K562 treated with DMSO at 1 percent for 24 hours (cell line): ENCODE data around the gene FADS6. TPM values are rescaled to one million over a fixed set of nuclear protein-coding genes. Genes with fewer than 3 reads are reported as not detected.

Source experiments
- total RNA-seq: library from RNA; unstranded; fragments of 300-600 nt; gene quantifications from 2 replicates; pipeline ENCODE4 v1.2.3, GENCODE V29; 2022; ENCODE audit warnings: low read depth; ENCODE audit not compliant: insufficient read depth

FADS6 gene, protein sequence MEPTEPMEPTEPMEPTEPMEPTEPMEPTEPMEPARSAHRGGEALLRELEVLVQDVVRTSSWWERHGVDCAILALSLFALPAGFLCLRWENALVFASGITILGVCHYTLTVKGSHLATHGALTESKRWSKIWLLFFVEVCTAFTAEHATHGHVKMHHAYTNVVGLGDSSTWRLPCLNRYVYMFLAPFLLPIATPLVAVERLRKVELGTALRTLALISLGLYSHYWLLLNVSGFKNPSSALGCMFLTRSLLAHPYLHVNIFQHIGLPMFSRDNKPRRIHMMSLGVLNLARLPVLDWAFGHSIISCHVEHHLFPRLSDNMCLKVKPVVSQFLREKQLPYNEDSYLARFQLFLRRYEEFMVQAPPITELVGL
- total RNA-seq: 0.13 and 0.63 TPM in 2 replicates

GRCh38 chr17:74892974-74893911 lies at the start of gene FADS6:
Gene FADS6, minus strand, starts transcription at chr17:74893633. Its CDS starts 38 bp downstream, at chr17:74893595.

DNA sequence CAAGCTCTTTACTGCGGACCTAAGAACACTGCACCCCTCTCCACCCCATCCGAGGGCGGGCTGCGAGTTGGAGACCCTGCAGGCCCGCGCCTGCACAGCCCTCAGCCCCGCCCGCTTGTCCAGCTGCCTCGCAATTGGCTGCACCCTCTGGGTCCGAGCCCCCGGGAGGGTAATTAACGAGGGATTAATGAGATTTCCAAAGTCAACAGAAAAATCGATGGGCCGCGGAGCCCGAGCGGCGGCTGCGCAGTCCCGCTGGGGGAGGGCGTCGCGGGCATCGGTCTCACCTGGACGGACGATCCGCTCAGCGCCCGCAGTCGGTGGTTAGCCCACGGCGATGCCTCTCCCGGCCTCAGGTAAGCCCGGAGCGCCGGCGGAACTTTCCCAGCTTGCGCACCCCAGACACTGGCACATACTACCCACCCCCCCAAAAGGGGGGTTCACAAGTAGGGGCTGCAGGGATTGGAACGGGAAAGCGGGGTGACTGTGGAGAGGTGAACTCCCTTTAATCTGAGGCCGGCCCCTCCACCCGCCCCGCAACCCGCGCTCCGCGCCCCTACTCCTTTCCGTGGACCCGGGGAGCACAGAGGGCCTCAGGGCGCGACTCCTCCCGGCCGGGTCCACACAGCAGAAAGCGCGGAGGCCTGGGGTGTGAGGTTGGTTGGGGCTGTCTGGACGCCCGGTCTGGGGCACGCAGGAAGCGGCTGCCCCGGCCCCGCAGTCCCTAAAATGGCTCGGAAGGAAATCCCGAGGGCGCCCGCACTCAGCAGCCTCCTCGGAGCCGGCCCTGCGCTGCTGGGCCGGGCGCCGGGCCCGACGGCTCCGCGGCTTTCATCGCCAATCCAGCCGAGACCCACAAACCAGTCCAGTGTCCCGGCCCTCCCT lies 42.4 kb upstream of the FADS6 start, which contains the start of gene OTOP3:
TSS of gene OTOP3 (plus strand) at position 314 of the 885 bp plus-strand sequence. CDS start at position 338, 24 bp downstream.

DNA sequence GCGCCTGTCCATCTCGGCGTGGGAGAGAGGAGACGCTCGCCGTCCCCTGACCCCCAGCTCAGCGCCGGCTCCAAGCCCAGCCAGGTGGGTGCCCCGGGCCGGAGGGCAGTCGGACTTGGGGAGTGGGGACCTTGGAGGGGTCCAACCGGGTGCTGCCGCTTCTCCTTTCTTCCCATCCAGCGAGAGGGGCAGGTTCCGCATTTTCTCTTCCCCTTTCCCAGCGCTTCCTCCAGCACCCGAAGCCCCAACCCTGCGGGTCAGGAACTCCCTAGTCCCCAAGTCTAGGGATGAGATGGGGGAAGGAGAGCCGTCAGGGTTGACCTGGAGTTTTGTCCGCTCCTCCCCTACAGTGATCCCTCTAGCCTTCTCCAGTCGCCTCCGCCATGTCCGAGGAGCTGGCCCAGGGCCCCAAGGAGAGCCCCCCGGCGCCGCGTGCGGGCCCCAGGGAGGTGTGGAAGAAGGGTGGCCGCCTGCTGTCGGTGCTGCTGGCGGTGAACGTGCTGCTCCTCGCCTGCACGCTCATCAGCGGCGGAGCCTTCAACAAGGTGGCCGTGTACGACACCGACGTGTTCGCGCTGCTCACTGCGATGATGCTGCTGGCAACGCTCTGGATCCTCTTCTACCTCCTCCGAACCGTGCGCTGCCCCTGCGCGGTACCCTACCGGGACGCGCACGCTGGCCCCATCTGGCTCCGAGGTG lies 31.0 kb upstream of the FADS6 start, which contains the start of gene OTOP2:
TSS of gene OTOP2 (plus strand) at position 24 of the 699 bp plus-strand sequence. CDS start at position 384, 360 bp downstream.

DNA sequence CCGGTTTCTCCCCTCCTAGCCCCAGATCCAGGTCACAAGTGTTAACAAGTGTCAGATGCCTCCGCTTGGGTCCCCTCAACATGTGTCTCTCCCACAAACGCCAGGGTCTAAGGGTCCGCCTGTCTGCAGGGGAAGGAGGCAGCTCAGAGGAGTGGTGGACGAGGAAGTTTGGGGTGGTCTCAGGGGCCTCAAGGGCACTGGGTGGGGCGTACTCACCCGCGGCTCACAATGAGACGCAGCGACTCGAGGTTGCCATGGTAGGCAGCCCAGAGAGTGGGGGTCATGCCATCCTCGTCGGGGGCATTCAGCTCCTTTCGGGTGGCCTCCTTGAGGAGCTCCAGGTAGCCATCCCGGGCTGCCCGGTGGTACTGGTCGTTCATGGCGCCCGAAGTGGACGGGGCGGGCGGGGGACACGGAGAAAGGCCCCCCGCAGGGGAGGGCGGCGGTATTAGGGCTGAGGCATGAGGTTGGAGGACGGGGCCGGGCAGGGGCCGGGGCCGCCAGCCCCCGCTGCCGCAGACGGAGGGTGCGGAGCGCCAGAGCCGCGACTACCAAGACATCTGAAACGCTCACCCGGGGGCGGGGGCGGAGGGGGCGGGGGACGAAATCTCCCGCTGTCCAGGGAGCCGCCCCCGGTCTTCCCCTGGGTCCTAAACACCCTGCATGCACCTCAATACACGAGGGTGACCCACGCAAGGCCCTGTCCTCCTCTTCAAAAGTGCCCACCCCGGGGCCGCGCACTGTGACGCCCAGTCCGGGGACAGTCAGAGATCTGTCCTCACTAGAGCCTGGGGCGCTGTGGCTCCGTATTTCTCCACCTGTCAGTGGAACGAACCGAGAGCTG lies 29.5 kb upstream of the FADS6 start, which contains the start of gene USH1G:
TSS of gene USH1G (minus strand) at position 562 of the 844 bp plus-strand sequence. CDS start at position 380, 182 bp downstream.

GRCh38 chr17:74872313-74873036 lies 21.0 kb downstream of the FADS6 start, which contains the start of gene FDXR:
Gene FDXR, minus strand, starts transcription at chr17:74872994. Its CDS starts 50 bp downstream, at chr17:74872944.

GRCh38 chr17:74859459-74860228 lies 33.8 kb downstream of the FADS6 start, which contains the start of gene GRIN2C:
Gene GRIN2C, minus strand, starts transcription at chr17:74859885. Its CDS starts 4,793 bp downstream, at chr17:74855092.

Other genes starting within 250 kb of the FADS6 start
- not detected in 2 replicates for gene CD300LF, start 180.7 kb downstream of the FADS6 start, total RNA-seq
- not detected in 2 replicates for gene RAB37, start 156.4 kb downstream of the FADS6 start, total RNA-seq
- 78.6 and 82.7 TPM in 2 replicates for gene NHERF1, start 145.0 kb downstream of the FADS6 start, total RNA-seq
- 27.3 and 36.5 TPM in 2 replicates for gene NAT9, start 117.3 kb downstream of the FADS6 start, total RNA-seq
- 0.37 and 1.00 TPM in 2 replicates for gene GRIN2C, start 33.7 kb downstream of the FADS6 start, total RNA-seq
- gene FDXR, start 20.6 kb downstream of the FADS6 start, total RNA-seq: 93.4 and 101 TPM in 2 replicates
- gene USH1G, start 29.6 kb upstream of the FADS6 start, total RNA-seq: 1.6 and 2.0 TPM in 2 replicates
- gene OTOP2, start 30.6 kb upstream of the FADS6 start, total RNA-seq: 0.58 TPM in 1 of 2 replicates, not detected in the other
- not detected in 2 replicates for gene OTOP3, start 42.3 kb upstream of the FADS6 start, total RNA-seq
- 3.9 and 4.7 TPM in 2 replicates for gene HID1, start 79.1 kb upstream of the FADS6 start, total RNA-seq
- gene CDR2L, start 94.0 kb upstream of the FADS6 start, total RNA-seq: 17.4 and 19.2 TPM in 2 replicates
- 55.0 and 55.8 TPM in 2 replicates for gene MRPL58, start 119.0 kb upstream of the FADS6 start, total RNA-seq
- 387 and 416 TPM in 2 replicates for gene ATP5PD, start 153.3 kb upstream of the FADS6 start, total RNA-seq
- gene KCTD2, start 153.6 kb upstream of the FADS6 start, total RNA-seq: 32.1 and 32.5 TPM in 2 replicates
- gene SLC16A5, start 194.3 kb upstream of the FADS6 start, total RNA-seq: 6.4 and 8.4 TPM in 2 replicates
- 36.2 and 36.6 TPM in 2 replicates for gene ARMC7, start 216.3 kb upstream of the FADS6 start, total RNA-seq
- gene NT5C, start 238.1 kb upstream of the FADS6 start, total RNA-seq: 61.6 and 76.3 TPM in 2 replicates